Subcutaneous adipose tissue (tissue), 4 donors: Measurements from ENCODE around the gene PCLO. TPM values are rescaled to one million over a fixed set of nuclear protein-coding genes. Genes with fewer than 3 reads are reported as not detected.

Experiments used
- CTCF ChIP-seq: fragments of 450-650 bp; IDR thresholded peaks from one replicate; pipeline ENCODE4 v1.5.1; 2016; ENCODE audit warnings: low read depth, mild to moderate bottlenecking, control low read depth, antibody characterized with exemption, moderate library complexity
- total RNA-seq, 4 donors: library from RNA; depleted of rRNA; stranded (reverse); fragments of >200 nt; gene quantifications; one replicate each; pipeline ENCODE4 v1.1.0, GENCODE V29; 2016

The PCLO gene
- total RNA-seq, 4 donors from 2014 or later = 0.34 to 13.8 (median 4.2) TPM

- no peak for TF ChIP-seq CTCF
These were observed 20.8 kb downstream of the PCLO start for GRCh38 chr7:83141927-83142326.

- no peak for TF ChIP-seq CTCF
These were observed 31.8 kb downstream of the PCLO start for GRCh38 chr7:83130623-83131545.

- no peak for TF ChIP-seq CTCF
These were observed 32.5 kb downstream of the PCLO start for GRCh38 chr7:83130191-83130590.

GRCh38 chr7:83119494-83119893, 43.2 kb downstream of the PCLO start:
- no peak for TF ChIP-seq CTCF

- TF ChIP-seq CTCF = no peak
These were observed 43.7 kb downstream of the PCLO start for GRCh38 chr7:83119026-83119382.

GRCh38 chr7:83118347-83119025, 44.2 kb downstream of the PCLO start:
- no peak for TF ChIP-seq CTCF

- TF ChIP-seq CTCF = no peak
These were observed 45.2 kb downstream of the PCLO start for GRCh38 chr7:83117466-83117865.
